H9 (cell line): Measurements from ENCODE around the gene SLC6A7. TPM values are rescaled to one million over a fixed set of nuclear protein-coding genes. Genes with fewer than 3 reads are reported as not detected.

Source experiments
- DNase-seq: peaks from one replicate; pipeline ENCODE4 v3.0.0-alpha.2; 2017
- H2AFZ ChIP-seq: one replicate; pipeline ENCODE4 v1.6.1; 2013; ENCODE audit warnings: mild to moderate bottlenecking, low read length, control low read depth, moderate library complexity
- H2AK5ac ChIP-seq: 2 replicates; pipeline ENCODE4 v1.6.1; 2013; ENCODE audit warnings: low read length, control low read depth, mixed read lengths; ENCODE audit not compliant: insufficient read length
- H2BK120ac ChIP-seq: one replicate; pipeline ENCODE4 v1.6.1; 2013; ENCODE audit warnings: low read depth, mild to moderate bottlenecking, low read length, control low read depth, inconsistent platforms; ENCODE audit not compliant: poor library complexity, severe bottlenecking
- H2BK12ac ChIP-seq: 2 replicates; pipeline ENCODE4 v1.6.1; 2013; ENCODE audit warnings: low read length, control low read depth, mixed read lengths, low read depth; ENCODE audit not compliant: insufficient read length
- H2BK15ac ChIP-seq: 2 replicates; pipeline ENCODE4 v1.6.1; 2013; ENCODE audit warnings: low read depth, low read length, control low read depth
- H2BK20ac ChIP-seq: one replicate; pipeline ENCODE4 v1.6.1; 2013; ENCODE audit warnings: low read depth, mild to moderate bottlenecking, low read length, control low read depth, inconsistent platforms; ENCODE audit not compliant: poor library complexity, severe bottlenecking
- H2BK5ac ChIP-seq: 2 replicates; pipeline ENCODE4 v1.6.1; 2013; ENCODE audit warnings: low read length, control low read depth, mixed read lengths; ENCODE audit not compliant: insufficient read length
- H3K14ac ChIP-seq: 2 replicates; pipeline ENCODE4 v1.6.1; 2013; ENCODE audit warnings: low read length, control low read depth; ENCODE audit not compliant: insufficient read depth
- H3K18ac ChIP-seq: 2 replicates; pipeline ENCODE4 v1.6.1; 2013; ENCODE audit warnings: low read depth, mild to moderate bottlenecking, mixed read lengths, low read length, control low read depth; ENCODE audit not compliant: insufficient read length
- H3K23ac ChIP-seq: 2 replicates; pipeline ENCODE4 v1.6.1; 2013; ENCODE audit warnings: low read length, control low read depth, mixed read lengths, low read depth; ENCODE audit not compliant: insufficient read length
- H3K23me2 ChIP-seq: 2 replicates; pipeline ENCODE4 v1.6.1; 2013; ENCODE audit warnings: low read depth, mild to moderate bottlenecking, mixed read lengths, low read length, control low read depth; ENCODE audit not compliant: insufficient read length, poor library complexity, severe bottlenecking
- H3K27ac ChIP-seq: 2 replicates; pipeline ENCODE4 v1.5.1; 2013; ENCODE audit warnings: low read length, control low read depth, mixed read lengths, low read depth; ENCODE audit not compliant: insufficient read length
- H3K27me3 ChIP-seq: 2 replicates; pipeline ENCODE4 v1.6.1; 2013; ENCODE audit warnings: low read length, control low read depth, inconsistent platforms; ENCODE audit not compliant: insufficient read depth
- H3K4ac ChIP-seq: 2 replicates; pipeline ENCODE4 v1.6.1; 2013; ENCODE audit warnings: low read depth, mild to moderate bottlenecking, control low read depth, inconsistent platforms, low read length, moderate library complexity
- H3K4me1 ChIP-seq: 2 replicates; pipeline ENCODE4 v1.6.1; 2013; ENCODE audit warnings: low read length, control low read depth, inconsistent platforms; ENCODE audit not compliant: insufficient read depth
- H3K4me2 ChIP-seq: 2 replicates; pipeline ENCODE4 v1.6.1; 2013; ENCODE audit warnings: low read length, control low read depth, mixed read lengths; ENCODE audit not compliant: insufficient read length, insufficient read depth
- H3K56ac ChIP-seq: 2 replicates; pipeline ENCODE4 v1.6.1; 2013; ENCODE audit warnings: low read depth, mild to moderate bottlenecking, mixed read lengths, low read length, control low read depth; ENCODE audit not compliant: insufficient read length
- H3K79me1 ChIP-seq: 2 replicates; pipeline ENCODE4 v1.6.1; 2013; ENCODE audit warnings: low read depth, mild to moderate bottlenecking, moderate library complexity, low read length, control low read depth, inconsistent platforms; ENCODE audit not compliant: insufficient read depth, poor library complexity, severe bottlenecking
- H3K79me2 ChIP-seq: 2 replicates; pipeline ENCODE4 v1.6.1; 2013; ENCODE audit warnings: low read length, control low read depth, inconsistent platforms; ENCODE audit not compliant: insufficient read depth
- H3K9ac ChIP-seq: 2 replicates; pipeline ENCODE4 v1.6.1; 2013; ENCODE audit warnings: low read length, control low read depth, mixed read lengths; ENCODE audit not compliant: insufficient read length; ENCODE audit errors: extremely low read depth
- H3K9me3 ChIP-seq: one replicate; pipeline ENCODE4 v1.6.1; 2013; ENCODE audit warnings: low read depth, low read length, inconsistent platforms; ENCODE audit not compliant: control insufficient read depth
- H3T11ph ChIP-seq: one replicate; pipeline ENCODE4 v1.6.1; 2013; ENCODE audit warnings: mild to moderate bottlenecking, low read length, control low read depth, inconsistent platforms
- H4K20me1 ChIP-seq: one replicate; pipeline ENCODE4 v1.6.1; 2013; ENCODE audit not compliant: control insufficient read depth, insufficient read length, insufficient read depth
- H4K5ac ChIP-seq: 2 replicates; pipeline ENCODE4 v1.6.1; 2013; ENCODE audit warnings: low read depth, mild to moderate bottlenecking, mixed read lengths, low read length, control low read depth; ENCODE audit not compliant: insufficient read length
- H4K8ac ChIP-seq: replicated peaks from 2 replicates; pipeline ENCODE4 v1.6.1; 2013; ENCODE audit warnings: low read length, control low read depth, mixed read lengths, low read depth; ENCODE audit not compliant: insufficient read length
- H4K91ac ChIP-seq: 2 replicates; pipeline ENCODE4 v1.6.1; 2013; ENCODE audit warnings: low read depth, mild to moderate bottlenecking, moderate library complexity, mixed read lengths, low read length, control low read depth; ENCODE audit not compliant: insufficient read length
- H3K27ac Mint-ChIP-seq, 3 experiments: 2 replicates in 2 of 3; 3 replicates in 1 of 3; pipeline ENCODE4 v1.8.0; 2020 to 2021; ENCODE audit warnings: mixed read lengths in 3 of 3, mild to moderate bottlenecking in 1 of 3, moderate library complexity in 1 of 3
- H3K27me3 Mint-ChIP-seq: 2 replicates; pipeline ENCODE4 v1.8.0; 2021; ENCODE audit warnings: low read depth, mild to moderate bottlenecking, moderate library complexity, mixed read lengths
- H3K36me3 Mint-ChIP-seq, 3 experiments: 2 replicates in 2 of 3; 3 replicates in 1 of 3; pipeline ENCODE4 v1.8.0; 2020 to 2021; ENCODE audit warnings: low read depth in 3 of 3, mixed read lengths in 3 of 3; ENCODE audit not compliant: insufficient read depth in 1 of 3
- H3K4me1 Mint-ChIP-seq, 2 experiments: 2 replicates each; pipeline ENCODE4 v1.8.0; 2020; ENCODE audit warnings: mixed read lengths in 2 of 2
- H3K4me3 Mint-ChIP-seq, 2 experiments: 2 replicates in 1 of 2; 3 replicates in 1 of 2; pipeline ENCODE4 v1.8.0; 2020 to 2021; ENCODE audit warnings: mild to moderate bottlenecking in 2 of 2, mixed read lengths in 2 of 2, moderate library complexity in 1 of 2
- H3K9me3 Mint-ChIP-seq, 2 experiments: 2 replicates in 1 of 2; 3 replicates in 1 of 2; pipeline ENCODE4 v1.8.0; 2020; ENCODE audit warnings: mild to moderate bottlenecking in 2 of 2, mixed read lengths in 2 of 2, moderate library complexity in 1 of 2
- CTCF ChIP-seq: fragments of 200-600 bp; sonication (generic); conservative IDR thresholded peaks from 3 replicates; pipeline ENCODE4 v1.8.0; 2021; ENCODE audit warnings: antibody characterized with exemption, mild to moderate bottlenecking
- WGBS: extraction: QIAGEN DNeasy Blood & Tissue Kit; methylation state at CpG from one replicate; pipeline ENCODE4 v1.1.7; 2013; ENCODE audit warnings: missing lambda C conversion rate, low lambda C conversion rate, mixed read lengths; ENCODE audit not compliant: insufficient read length; ENCODE audit errors: extremely low coverage; 5-methylcytosine and 5-hydroxymethylcytosine counted together
- total RNA-seq: library from RNA; stranded (reverse); gene quantifications from 2 replicates; pipeline ENCODE4 v1.2.1, GENCODE V29; 2021

The SLC6A7 gene
- total RNA-seq, 1 experiment from 2014 or later = not detected

GRCh38 chr5:150178262-150178661 is 11.6 kb upstream of the SLC6A7 start:
- H3T11ph ChIP-seq = no peak overlapping the region
- no peak overlapping the region for H2BK120ac ChIP-seq
- H3K23me2 ChIP-seq = no peaks in the 10 kb centered on the region
- H3K4me1 Mint-ChIP-seq = peaks cover 5 to 8% of the 10 kb centered on the region in 2 experiments; a peak in 3 of 4 replicates
- H3K4me3 Mint-ChIP-seq = no peak overlapping the region
- H2BK12ac ChIP-seq = no peak overlapping the region
- no peak overlapping the region for H2AFZ ChIP-seq
- no peaks in the 10 kb centered on the region for H4K20me1 ChIP-seq
- TF ChIP-seq CTCF = no peak
- H3K18ac ChIP-seq = no peak overlapping the region
- H2BK15ac ChIP-seq = no peak overlapping the region
- H4K8ac ChIP-seq = no peak overlapping the region
- H3K14ac ChIP-seq = no peak overlapping the region
- H3K9ac ChIP-seq = no peak overlapping the region
- no peaks in the 10 kb centered on the region for H3K4me1 ChIP-seq
- no peak overlapping the region for H2BK5ac ChIP-seq
- H3K27ac ChIP-seq = no peak overlapping the region
- no peaks in the 10 kb centered on the region; a peak in 1 of 7 replicates for H3K36me3 Mint-ChIP-seq
- H3K4ac ChIP-seq = no peak overlapping the region
- H3K56ac ChIP-seq = no peak overlapping the region
- H3K9me3 Mint-ChIP-seq = no peaks in the 10 kb centered on the region; a peak in 1 of 5 replicates
- H2BK20ac ChIP-seq = no peak overlapping the region
- H3K4me2 ChIP-seq = no peak overlapping the region
- H4K5ac ChIP-seq = no peak overlapping the region
- no peak overlapping the region for H3K27ac Mint-ChIP-seq
- H3K79me1 ChIP-seq = no peaks in the 10 kb centered on the region
- H3K23ac ChIP-seq = no peak overlapping the region
- no peaks in the 10 kb centered on the region for H3K9me3 ChIP-seq
- H3K27me3 ChIP-seq = peaks cover 2% of the 10 kb centered on the region; the same call in 1 of the 2 replicates
- WGBS = no CpG with 5 or more reads among the region's 4 CpGs
- no peak overlapping the region for H4K91ac ChIP-seq
- H3K27me3 Mint-ChIP-seq = peaks cover 63% of the 10 kb centered on the region
- H3K79me2 ChIP-seq = no peaks in the 10 kb centered on the region
- no peak overlapping the region for H2AK5ac ChIP-seq
- no peak for DNase-seq
